GM12878 (cell line): ENCODE measurements around the gene MGLL. TPM values are rescaled to one million over a fixed set of nuclear protein-coding genes. Genes with fewer than 3 reads are reported as not detected.

Source experiments
- ATF2 ChIP-seq: IDR thresholded peaks from 2 replicates; pipeline ENCODE4 v1.6.1; 2012; ENCODE audit warnings: low read length, inconsistent platforms
- CEBPZ ChIP-seq: fragments of 150-350 bp; IDR thresholded peaks from 2 replicates; pipeline ENCODE4 v1.6.1; 2016; ENCODE audit warnings: low read depth, low read length
- CHD4 ChIP-seq: fragments of 200-600 bp; sonication (generic); IDR thresholded peaks from 2 replicates; pipeline ENCODE4 v1.6.1; 2016; ENCODE audit warnings: mild to moderate bottlenecking
- HDAC6 ChIP-seq: fragments of 200-600 bp; sonication (generic); IDR thresholded peaks from one replicate; pipeline ENCODE4 v1.8.0; 2017; ENCODE audit warnings: antibody characterized with exemption; ENCODE audit not compliant: unreplicated experiment
- HDGF ChIP-seq: fragments of 450-650 bp; IDR thresholded peaks from 2 replicates; pipeline ENCODE4 v1.6.1; 2016; ENCODE audit warnings: antibody characterized with exemption
- IRF4 ChIP-seq: IDR thresholded peaks from 2 replicates; pipeline ENCODE4 v1.6.1; 2011; ENCODE audit warnings: low read depth, low read length
- PML ChIP-seq: IDR thresholded peaks from 2 replicates; pipeline ENCODE4 v1.6.1; 2012; ENCODE audit warnings: low read length, inconsistent platforms
- SMAD5 ChIP-seq: IDR thresholded peaks from 2 replicates; pipeline ENCODE4 v1.6.1; 2016; ENCODE audit warnings: antibody characterized with exemption, low read depth
- TBL1XR1 ChIP-seq: IDR thresholded peaks from 2 replicates; pipeline ENCODE4 v1.6.1; 2012; ENCODE audit warnings: low read depth, low read length, improper control_type of control experiment
- YBX1 ChIP-seq: fragments of 450-650 bp; IDR thresholded peaks from 2 replicates; pipeline ENCODE4 v1.6.1; 2016; ENCODE audit warnings: antibody characterized with exemption
- polyA plus RNA-seq, 11 experiments: library from polyadenylated mRNA; depleted of rRNA in 4 of 11; unstranded in 6 of 11; stranded (reverse) in 5 of 11; fragments of >200 nt; fragmentation: Nextera tagmentation in 4 of 11; fragmentation: Illumina TruSeq in 1 of 11; extraction: Ambion mirVana in 4 of 11; extraction: Trizol in 1 of 11; gene quantifications; 1 replicate in 1 of 11; 2 replicates in 10 of 11; pipeline versions ENCODE4 v1.2.1 to v1.2.3, GENCODE V29; 2011 to 2016; ENCODE audit warnings: inconsistent platforms in 2 of 11, missing spikeins in 2 of 11, low read depth in 1 of 11
- total RNA-seq, 4 experiments: library from RNA; depleted of rRNA in 3 of 4; stranded (reverse); fragments of >200 nt in 3 of 4; fragmentation: Illumina TruSeq in 1 of 4; extraction: Trizol in 1 of 4; gene quantifications; 2 replicates each; pipeline versions ENCODE4 v1.2.1 to v1.2.3, GENCODE V29; 2013 to 2021
- TF ChIP-seq, protein P1 (sequence below): IDR thresholded peaks from 2 replicates; pipeline ENCODE4 v1.6.1; 2011; ENCODE audit warnings: borderline replicate concordance, low read depth, mild to moderate bottlenecking, moderate library complexity, low read length; ENCODE audit not compliant: insufficient read depth, poor library complexity, severe bottlenecking

The MGLL gene
- total and polyA plus RNA-seq, 10 of the 15 experiments (the other 5 are each of a cell fraction or from before 2014, with no cell fraction given): 44.9 to 177 (median 72.9) TPM

DNA sequence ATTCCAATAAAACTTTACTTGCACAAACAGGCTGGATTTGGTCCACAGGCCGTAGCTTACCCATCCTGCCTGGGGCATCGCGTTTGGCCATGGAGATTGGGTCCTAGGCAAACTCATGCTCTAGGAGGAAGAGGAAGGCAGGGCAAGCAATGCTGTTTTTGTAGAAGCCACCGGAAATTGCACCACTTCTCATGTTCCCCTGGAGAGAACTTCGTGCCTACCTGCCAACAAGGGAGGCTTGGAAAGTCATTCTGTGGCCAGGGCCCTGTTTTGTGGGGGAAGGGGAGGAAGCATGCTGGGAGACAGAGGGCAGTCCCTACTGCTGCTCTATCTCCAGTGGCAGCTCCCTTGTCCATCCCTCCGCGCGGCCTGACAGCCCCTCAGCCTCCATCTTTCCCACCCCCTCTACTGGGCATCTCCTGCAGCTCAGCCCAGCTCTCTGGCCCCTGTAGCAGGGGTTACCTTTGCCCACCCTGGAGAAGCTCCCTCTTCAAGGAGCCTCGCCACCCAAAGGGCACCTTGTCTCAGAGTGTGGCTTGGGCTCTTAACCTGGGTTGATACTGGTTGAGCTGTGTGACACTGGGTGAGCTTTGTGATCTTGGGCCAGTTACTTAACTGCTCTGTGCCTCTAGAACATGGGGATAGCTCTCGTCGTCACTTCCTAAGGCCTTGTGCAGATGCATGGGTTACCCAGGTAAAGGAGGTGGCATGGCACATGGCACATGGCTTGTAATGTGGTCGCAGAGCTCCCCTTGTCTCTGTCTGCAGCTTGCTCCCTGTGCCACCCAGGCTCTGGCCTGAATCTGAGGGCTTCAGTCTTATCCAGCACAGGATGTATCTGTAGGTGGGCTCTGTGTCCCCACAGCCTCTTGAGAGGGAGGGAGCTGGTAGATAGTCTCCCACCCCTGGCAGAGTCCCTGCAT is 143.4 kb downstream of the MGLL start (continued):
- TF ChIP-seq IRF4: no peak
- TF ChIP-seq HDGF: no peak
- TF ChIP-seq ATF2: no peak
- TF ChIP-seq, protein P1, sequence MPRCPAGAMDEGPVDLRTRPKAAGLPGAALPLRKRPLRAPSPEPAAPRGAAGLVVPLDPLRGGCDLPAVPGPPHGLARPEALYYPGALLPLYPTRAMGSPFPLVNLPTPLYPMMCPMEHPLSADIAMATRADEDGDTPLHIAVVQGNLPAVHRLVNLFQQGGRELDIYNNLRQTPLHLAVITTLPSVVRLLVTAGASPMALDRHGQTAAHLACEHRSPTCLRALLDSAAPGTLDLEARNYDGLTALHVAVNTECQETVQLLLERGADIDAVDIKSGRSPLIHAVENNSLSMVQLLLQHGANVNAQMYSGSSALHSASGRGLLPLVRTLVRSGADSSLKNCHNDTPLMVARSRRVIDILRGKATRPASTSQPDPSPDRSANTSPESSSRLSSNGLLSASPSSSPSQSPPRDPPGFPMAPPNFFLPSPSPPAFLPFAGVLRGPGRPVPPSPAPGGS: no peak
- no peak for TF ChIP-seq YBX1
- TF ChIP-seq CEBPZ: no peak
- no peak for TF ChIP-seq SMAD5
- no peak for TF ChIP-seq TBL1XR1
- no peak for TF ChIP-seq PML
- TF ChIP-seq HDAC6: no peak
- TF ChIP-seq CHD4: no peak
